ENCODE results near the gene CCDC6.
A peak's percentile ranks its signal among the peaks of the same experiment; 100 is the strongest.

CCDC6 gene

DNA sequence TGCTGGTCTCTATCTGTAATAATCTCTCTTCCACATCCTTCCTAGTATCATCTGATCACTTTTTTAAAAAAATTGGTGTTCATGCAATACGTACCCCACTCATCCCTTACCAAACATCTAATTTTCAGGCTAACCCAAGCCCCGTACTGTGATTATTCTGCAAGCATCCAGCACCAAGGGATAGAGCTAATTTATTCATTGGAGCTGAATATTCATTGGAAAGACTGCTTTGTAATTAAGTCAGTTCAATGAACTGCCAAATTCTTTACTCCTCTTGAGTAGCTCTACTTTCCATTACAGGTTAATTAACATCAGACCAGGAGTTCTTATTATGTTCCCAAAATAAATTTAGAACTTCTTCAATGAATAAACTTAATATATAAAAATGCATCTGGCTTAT lies 86.7 kb downstream of the CCDC6 start:
- Histone ChIP-seq H3K4me1 (peaks cover 0 to 77% (median 20%) of the 10 kb centered on the region in 4 donors), H3K4me3 (no peak overlapping the region), H3K27me3 (no peaks in the 10 kb centered on the region), H3K36me3 (no peaks in the 10 kb centered on the region), H3K9me3 (no peaks in the 10 kb centered on the region), H3K27ac (no peak overlapping the region)
- DNase-seq, result no peak
- TF ChIP-seq, protein P1, sequence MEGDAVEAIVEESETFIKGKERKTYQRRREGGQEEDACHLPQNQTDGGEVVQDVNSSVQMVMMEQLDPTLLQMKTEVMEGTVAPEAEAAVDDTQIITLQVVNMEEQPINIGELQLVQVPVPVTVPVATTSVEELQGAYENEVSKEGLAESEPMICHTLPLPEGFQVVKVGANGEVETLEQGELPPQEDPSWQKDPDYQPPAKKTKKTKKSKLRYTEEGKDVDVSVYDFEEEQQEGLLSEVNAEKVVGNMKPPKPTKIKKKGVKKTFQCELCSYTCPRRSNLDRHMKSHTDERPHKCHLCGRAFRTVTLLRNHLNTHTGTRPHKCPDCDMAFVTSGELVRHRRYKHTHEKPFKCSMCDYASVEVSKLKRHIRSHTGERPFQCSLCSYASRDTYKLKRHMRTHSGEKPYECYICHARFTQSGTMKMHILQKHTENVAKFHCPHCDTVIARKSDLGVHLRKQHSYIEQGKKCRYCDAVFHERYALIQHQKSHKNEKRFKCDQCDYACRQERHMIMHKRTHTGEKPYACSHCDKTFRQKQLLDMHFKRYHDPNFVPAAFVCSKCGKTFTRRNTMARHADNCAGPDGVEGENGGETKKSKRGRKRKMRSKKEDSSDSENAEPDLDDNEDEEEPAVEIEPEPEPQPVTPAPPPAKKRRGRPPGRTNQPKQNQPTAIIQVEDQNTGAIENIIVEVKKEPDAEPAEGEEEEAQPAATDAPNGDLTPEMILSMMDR (IDR thresholded peaks at IDR 0.05), result no peak
- intact Hi-C loops (cut with DNase I; ENCODE audit: low total_unique reads), result no loop called here

DNA sequence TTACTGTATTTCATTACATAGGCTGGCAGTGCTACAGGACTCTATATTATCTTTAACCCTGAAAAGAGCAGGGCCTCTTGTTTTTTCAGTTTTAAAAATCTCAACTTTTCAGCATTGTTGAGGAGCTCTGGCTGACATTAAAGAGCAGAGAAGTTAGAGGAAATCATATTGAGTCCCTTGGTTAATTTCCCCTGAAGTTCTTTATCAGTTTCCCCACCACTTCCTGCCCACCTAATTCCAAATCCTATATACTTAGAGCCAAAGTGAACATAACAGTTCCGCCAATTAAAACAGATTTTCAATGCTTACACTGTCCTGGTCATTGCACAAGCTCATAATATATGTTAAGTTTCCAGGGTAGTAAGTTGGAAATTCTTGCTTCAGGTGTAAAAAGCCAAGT lies 87.1 kb downstream of the CCDC6 start:
- H3K4me3 ChIP-seq, result no peak overlapping the region
- no peaks in the 10 kb centered on the region for H3K9me3 ChIP-seq
- TF ChIP-seq, protein P1 (IDR thresholded peaks at IDR 0.05), result no peak
- H3K27ac ChIP-seq, result no peak overlapping the region
- no peaks in the 10 kb centered on the region for H3K36me3 ChIP-seq
- peaks cover 0 to 77% (median 20%) of the 10 kb centered on the region in 4 donors for H3K4me1 ChIP-seq
- DNase-seq, result no peak
- H3K27me3 ChIP-seq, result no peaks in the 10 kb centered on the region
- intact Hi-C loops (cut with DNase I; ENCODE audit: low total_unique reads), result no loop called here

DNA sequence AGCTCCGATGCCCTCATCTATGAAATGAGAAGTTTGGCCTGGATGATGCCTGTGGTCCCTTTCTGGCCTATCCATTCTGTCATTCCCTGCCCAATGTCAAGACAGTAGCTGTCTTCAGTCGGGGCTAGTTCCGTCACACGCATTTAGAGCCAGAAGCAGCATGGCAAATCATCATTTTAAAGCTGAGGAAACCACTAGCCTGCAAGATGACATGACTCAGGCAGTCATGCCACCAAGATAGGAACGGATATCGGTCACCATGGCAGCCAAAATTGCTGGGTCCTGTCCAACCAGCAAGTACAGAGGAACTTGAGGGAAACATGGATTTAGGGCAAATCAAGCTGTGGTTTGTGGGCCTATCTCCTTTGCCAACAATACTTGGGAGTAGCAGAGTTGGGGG lies 88.6 kb downstream of the CCDC6 start:
- peak; percentile 69 to 85 for DNase-seq
- intact Hi-C loops (cut with DNase I; ENCODE audit: low total_unique reads), result no loop called here
- Histone ChIP-seq H3K36me3 (peaks cover 0 to 1% (median 0%) of the 10 kb centered on the region in 3 donors), H3K27ac (peak overlapping the region in 1 of 2 donors; percentile 12), H3K4me1 (peaks cover 0 to 63% (median 18%) of the 10 kb centered on the region in 4 donors), H3K9me3 (no peaks in the 10 kb centered on the region), H3K4me3 (no peak overlapping the region), H3K27me3 (no peaks in the 10 kb centered on the region)
- TF ChIP-seq, protein P1 (IDR thresholded peaks at IDR 0.05), result no peak

DNA sequence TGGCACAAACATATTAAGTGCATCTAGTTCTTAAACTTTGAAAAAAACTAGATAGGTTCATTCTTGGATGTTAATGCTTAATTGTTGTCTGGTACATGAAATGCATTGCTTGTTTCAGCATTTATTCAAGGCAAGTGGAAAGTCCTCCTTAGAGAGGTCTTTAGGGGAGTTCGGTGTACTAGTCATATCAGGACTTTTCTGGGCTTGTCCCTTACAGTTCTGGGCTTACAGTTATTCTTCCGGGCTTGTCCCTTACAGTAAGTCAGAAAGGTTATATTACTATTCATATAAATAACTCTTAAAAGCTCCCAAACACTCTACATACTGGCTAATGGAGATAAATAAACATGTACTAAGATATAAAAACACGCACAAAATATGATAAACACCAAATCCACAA lies 91.5 kb downstream of the CCDC6 start:
- TF ChIP-seq, protein P1 (IDR thresholded peaks at IDR 0.05), result no peak
- no peak overlapping the region for H3K27ac ChIP-seq
- no peaks in the 10 kb centered on the region for H3K27me3 ChIP-seq
- DNase-seq, result no peak
- peaks cover 24 to 28% (median 27%) of the 10 kb centered on the region in 3 donors for H3K36me3 ChIP-seq
- H3K4me3 ChIP-seq, result no peak overlapping the region
- H3K4me1 ChIP-seq, result peaks cover 0 to 34% (median 7%) of the 10 kb centered on the region in 4 donors
- H3K9me3 ChIP-seq, result no peaks in the 10 kb centered on the region
- intact Hi-C loops (cut with DNase I; ENCODE audit: low total_unique reads), result no loop called here

DNA sequence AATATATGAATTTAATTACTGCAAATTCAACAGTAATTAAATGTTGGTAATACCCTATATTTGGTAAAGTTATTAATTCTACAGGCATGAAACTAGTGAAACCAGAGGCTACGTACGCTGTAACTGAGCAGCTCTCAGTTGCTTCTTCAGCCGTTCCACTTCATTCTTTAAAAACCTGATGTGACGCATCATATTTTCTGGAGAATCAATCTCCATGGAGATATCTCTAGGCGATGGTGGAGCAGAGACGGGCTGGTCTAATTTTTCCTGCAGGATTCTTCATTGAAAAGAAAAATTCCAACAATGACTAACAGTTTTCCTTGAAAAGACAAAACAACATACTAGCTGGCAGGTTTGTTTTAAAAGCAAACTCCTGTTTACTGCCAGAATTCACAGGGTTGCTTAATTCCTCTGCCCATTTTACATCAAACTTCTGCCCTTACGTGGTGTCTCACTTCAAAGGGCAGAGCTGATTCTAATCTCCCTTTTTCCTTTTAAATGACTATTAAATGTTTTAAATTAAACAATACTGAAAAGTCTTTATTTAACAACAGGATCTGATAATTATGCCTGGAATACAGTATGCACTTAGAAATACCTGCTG lies 93.7 kb downstream of the CCDC6 start:
- no peaks in the 10 kb centered on the region for H3K9me3 ChIP-seq
- H3K4me3 ChIP-seq, result no peak overlapping the region
- H3K27me3 ChIP-seq, result no peaks in the 10 kb centered on the region
- TF ChIP-seq, protein P1 (IDR thresholded peaks at IDR 0.05), result no peak
- H3K27ac ChIP-seq, result no peak overlapping the region
- intact Hi-C loops (cut with DNase I; ENCODE audit: low total_unique reads), result no loop called here
- DNase-seq, result no peak
- peaks cover 0 to 40% (median 6%) of the 10 kb centered on the region in 4 donors for H3K4me1 ChIP-seq
- H3K36me3 ChIP-seq, result peaks cover 30 to 34% (median 31%) of the 10 kb centered on the region in 3 donors
